Measurements from ENCODE around the gene ENOX1.

The ENOX1 gene

DNA sequence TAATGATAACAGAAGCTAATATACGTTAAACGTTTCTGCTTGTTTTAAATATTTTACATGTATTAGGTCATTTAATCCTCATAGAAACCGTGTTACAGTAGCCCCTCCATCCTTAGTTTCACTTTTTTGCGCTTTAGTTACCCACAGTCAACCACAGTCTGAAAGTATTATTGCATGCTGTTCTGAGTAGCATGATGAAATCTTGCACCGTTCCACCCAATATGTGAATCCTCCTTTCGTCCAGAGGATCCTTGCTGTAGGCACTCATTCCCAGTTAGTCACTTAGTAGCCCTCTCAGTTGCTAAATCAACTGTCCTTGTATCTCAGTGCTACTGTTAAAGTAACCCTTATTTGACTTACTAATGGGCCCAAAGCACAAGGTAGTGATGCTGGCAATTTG lies 257.8 kb downstream of the ENOX1 start:
- DNase-seq, result no peak

DNA sequence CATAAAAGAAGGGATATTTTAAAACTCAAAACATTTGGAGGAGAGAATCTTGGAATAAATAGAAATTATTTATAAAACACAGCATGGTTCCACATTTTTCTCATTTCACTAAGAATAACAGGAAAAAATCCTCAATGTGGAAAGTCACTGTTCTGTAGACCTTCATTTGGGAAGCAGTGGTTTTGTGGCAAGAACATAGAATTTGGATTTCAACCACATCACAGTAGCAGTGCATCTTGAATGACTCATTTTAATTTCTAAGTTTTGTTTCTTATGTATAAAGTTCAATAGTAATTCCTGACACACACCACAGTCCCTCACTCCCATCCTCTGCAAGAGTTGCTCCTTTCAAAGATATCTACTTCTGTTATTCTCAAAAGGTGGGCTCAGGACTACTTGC lies 264.0 kb downstream of the ENOX1 start:
- DNase-seq, result no peak

DNA sequence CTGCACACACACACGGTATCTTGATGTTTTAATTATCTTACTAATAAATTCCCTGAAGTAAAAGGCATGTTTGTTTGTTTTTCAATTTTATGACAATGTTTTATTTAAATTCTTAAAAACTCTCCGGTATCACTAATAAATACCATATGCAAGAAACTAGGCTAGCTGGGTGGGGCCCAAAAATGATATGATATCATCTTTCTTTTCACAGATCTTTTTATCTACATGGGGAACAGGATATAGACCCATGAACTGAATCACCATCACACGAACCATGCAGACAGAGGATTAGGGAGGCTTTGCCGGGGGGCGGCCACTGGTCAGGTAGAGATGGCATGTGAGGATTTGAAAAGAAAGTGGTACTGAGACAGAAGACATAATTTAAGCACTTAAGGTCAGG lies 266.4 kb downstream of the ENOX1 start:
- DNase-seq, result no peak

DNA sequence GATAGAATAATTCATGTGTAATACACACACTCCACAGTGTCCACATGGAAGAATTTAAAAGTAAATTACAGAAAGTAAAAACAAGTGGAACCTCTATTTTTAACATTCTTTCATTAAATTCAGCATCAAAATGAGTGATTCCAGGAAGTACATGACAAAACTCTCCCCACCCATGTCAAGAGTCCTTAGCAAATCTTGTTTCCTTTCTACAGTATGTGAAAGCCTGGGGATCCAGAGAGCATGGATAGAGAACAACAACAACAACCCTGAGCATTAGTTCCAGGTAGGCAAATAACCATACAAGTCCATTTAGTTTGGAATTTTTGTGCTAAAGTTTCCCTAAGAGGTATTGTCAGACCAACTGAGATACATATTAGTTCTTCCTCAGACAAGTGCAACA lies 267.9 kb downstream of the ENOX1 start:
- DNase-seq, result no peak

DNA sequence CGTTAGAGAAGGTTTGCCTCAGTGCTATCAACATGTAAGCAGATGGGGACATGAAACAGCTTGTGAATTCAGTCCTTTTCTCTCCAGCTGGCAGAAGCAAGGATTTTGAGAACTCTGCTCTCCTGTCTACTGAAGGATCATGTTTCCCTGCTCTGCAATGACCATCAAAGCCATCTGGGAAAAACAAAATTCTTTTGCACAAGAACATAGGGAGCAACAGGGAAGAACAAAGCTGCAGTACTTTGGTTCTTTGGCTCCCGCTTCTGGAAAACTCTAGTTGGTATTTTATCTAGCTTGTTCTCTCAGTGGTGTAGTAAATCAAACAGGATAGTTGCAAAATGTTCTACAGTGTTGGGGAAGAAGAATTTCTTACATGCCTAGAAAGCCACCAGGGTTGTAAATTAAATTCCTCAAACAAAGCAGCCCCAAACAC lies 270.4 kb downstream of the ENOX1 start:
- DNase-seq, result no peak

DNA sequence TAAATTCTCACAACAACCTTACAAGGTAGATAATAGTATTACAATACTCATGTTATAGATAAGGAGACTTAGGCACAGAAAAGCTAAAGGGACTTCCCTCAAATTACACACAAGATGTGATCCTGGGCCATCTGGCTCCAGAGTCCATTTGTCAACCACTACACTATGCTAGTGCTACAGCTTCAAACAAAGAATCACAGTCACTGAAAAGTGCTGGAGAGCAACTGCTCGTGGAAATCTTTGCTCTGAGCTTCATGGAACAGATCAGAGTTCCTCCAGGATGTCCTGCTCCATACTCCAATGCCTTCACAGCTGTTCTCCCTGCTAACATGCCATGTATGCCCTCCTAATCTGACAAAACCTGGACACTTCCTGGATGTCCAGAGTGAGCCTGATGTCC lies 271.2 kb downstream of the ENOX1 start:
- DNase-seq, result no peak

DNA sequence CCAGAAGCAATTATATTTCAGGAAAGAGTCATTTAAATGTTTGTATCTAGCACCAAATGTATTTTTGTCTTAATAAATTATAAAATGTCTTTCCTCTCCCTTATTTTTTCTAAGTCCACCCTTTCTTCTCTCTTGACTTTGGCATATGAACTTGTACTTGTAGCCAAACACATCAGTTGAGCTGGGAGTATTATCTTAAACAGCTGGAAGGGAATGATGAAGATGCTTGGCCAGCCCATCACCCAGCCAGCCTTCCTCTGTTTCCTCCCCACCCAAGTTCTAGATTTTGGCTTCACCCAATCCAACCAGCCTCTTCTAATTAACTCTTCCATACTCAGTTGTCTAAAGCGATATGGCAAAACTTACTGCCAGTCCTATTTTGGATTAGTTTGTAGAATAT lies 272.5 kb downstream of the ENOX1 start:
- no peak for DNase-seq

DNA sequence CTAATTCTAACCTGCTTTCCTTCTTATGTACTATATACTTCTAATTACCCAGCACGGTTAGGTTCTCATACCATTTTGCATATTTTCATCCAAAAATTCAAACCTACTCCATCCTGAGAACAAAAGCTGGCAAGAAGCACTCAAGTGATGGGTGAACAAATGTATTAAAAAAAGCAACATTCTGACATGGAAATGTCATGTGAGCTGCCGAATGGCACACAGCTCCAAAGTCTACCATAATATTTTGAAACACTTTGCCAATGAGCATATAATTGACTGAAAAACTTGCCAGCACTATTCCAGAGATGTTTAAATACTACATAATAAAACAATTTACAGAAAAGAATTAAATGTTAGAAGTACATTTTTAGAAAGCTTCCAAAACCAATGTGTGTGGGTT lies 274.6 kb downstream of the ENOX1 start:
- no peak for DNase-seq

DNA sequence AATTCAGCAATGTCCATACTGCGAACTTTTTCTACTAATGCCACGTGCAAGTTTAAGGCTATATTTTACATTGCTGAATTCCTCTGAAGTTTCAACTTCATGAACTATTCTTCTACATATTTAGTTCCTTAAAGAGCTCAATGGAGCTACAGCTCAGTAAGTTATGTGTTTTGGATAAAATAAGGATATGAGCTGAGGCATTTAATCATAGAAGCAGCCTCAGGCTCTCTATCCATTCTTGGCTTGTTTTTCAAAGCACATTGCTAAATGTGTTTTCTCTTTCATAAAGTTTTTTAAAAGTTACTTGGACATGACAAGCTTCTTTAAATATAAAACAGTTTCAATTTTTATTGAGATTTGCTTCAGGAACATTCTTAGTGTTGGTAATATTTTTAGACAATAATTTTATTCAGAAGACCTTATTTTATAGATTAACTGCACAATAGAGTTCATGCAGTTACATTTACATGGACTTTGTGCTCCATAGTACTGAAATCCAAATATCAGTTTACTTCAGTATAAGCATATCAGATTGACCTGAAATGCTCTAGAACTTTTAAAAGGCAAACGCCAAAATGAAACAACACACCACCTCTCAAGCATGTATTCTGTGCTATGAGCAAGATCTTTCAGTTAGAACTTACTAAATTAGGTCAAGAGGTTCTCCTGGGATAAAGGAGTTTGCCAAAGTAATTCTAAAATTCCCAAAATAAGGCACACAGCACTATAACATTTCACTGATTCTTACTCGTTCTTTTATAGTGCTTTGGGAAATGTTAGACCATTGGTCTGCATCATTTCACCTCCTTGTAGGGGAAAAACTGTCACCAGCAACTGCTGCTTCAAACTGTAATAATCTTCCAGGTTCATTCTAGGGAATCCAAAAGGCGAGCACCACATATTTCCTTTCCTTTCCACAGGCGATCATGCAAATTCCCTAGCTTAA lies 275.5 kb downstream of the ENOX1 start:
- no peak for DNase-seq

DNA sequence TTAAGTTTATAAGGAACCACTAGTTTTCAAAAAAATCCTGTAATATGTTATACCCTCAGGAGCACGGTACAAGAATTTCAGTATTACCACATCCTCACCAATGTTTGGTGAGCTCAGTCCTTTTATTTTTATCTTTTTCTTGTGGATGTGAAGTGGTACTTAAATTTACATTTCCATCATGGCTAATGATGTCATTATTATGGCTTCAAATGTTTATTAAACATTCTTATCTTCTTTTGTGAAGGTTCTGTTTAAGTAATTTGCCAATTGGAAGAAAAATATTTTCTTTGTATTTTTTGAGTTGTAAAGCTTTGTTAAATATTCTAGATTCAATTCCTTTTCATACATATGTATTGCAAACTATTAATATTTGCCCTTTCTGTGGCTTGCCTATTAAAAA lies 291.0 kb downstream of the ENOX1 start:
- DNase-seq, result no peak

DNA sequence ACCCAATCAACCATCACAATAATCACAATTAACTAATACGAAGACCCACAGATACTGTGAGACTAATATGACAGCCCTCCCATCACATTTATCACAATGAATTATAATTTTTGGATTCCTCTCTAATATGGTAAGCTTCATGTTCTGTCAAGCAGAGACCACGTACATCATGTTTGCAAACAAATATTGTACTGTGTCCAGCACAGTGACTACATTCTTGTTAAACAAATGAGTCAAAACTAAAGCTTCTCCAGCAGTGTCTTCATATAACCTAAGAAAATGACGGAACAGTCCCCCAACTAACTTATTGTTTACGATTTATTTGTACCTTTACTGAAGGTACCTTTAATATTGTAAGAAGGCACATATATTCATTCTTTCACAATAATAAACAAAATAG lies 292.6 kb downstream of the ENOX1 start:
- no peak for DNase-seq

DNA sequence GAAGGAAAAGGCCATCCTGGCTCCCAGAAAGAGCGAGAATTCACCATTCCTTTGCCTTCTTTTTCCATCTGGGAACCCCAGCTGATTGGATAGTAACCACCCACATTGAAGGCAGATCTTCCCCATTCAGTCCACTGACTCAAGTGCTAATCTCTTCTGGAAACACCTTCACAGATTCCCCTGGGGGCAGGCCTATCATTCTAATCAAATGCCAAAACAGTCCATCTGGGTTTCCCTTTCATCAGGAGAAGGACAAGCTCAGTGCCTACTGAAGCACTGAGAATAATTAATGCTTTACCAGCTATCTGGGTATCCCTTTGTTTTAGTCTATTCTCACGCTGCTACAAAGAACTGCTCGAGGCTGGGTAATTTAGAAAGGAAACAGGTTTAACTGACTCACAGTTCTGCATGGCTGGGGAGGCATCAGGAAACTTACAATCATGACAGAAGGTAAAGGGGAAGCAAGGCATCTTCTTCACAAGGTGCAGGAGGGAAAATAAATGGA lies 293.2 kb downstream of the ENOX1 start:
- no peak for DNase-seq

DNA sequence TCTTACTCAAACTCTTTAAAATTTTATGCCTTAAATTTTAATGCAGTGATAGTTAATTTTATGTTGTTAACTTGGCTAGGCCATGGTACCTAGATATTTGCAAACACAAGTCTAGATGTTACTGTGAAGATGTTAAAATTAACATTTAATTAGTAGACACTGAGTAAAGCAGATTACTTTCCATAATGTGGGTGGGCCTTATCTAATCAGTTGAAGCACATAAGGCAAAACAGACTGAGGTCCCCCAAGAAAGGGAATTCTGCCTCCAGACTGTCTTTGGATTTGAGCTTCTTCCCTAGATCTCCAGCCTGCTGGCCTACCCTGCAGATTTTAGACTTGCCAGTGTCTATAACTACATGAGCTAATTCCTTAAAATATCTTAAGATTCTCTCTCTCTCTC lies 294.0 kb downstream of the ENOX1 start:
- no peak for DNase-seq

DNA sequence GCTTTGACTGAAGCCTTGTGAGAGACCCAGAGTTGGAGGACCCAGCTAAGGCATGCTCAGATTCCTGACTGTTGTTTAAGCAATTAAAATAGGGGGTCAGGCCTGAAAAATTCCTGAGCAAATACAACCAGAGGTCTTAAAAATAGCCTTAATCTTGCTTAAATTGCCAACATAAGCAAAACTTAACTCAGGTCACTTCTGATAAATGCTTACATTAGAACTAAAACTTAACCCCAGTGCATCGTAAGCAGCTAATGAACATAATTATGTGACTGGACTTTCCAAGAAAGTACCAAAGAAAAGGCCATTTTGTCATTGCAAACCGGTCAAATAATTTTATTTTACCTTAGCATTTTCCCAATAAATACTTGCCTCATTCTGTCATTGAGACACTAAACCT lies 294.5 kb downstream of the ENOX1 start:
- no peak for DNase-seq

DNA sequence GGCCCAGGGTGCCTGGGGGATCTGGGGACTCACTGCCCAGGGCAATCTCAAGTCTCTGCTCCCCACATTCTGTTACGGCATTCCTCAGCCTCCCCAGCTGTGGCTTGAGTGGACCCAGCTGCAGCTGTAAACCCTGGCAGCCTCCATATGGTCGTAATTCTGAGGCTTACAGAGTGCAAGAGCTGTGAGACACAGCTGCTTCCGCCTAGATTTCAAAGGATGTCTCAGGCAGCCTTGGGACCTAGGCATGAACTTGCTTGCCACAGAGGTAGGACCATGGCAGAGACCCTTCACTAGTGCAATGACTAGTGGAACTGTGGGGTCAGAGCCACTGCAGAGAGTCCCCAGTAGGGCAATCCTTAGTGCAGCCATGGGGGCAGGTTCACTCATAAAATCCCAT lies 297.5 kb downstream of the ENOX1 start:
- no peak for DNase-seq

DNA sequence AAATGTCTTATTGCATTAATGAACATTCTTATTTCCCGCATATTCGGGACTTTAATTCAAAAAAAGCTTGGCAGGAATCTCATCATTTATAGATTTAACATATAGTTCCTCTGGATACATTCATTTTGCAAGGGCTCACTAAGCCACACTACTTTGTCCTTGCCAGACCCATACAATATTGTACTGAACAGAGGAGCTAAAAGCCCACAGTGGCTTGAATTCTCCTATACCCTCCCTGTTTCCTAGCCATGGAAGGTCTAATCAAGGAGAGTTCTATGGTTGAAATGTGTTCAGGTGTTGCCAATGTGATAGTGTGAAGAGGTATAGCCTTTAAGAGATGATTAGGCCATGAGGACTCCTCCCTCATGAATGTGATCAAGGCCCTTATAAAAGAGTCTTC lies 298.9 kb downstream of the ENOX1 start:
- DNase-seq, result no peak

DNA sequence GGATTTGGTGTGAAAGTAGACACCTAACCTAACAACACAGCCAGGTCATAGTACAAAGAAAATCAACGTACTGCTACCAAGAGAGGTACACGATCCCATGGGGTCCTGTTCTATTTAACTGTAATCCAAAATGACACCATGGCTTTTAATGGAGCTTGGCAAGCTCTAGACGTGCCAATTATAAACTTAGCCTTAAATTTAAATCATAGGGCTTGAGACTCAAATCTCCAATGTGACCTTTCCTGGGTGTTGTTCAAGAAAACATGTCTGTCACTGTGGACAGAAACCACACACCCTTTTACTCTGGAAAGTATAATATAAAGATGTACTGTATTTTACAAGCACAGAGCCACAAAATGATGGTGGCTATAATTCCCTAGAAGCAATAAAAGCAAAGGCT lies 299.3 kb downstream of the ENOX1 start:
- DNase-seq, result no peak

DNA sequence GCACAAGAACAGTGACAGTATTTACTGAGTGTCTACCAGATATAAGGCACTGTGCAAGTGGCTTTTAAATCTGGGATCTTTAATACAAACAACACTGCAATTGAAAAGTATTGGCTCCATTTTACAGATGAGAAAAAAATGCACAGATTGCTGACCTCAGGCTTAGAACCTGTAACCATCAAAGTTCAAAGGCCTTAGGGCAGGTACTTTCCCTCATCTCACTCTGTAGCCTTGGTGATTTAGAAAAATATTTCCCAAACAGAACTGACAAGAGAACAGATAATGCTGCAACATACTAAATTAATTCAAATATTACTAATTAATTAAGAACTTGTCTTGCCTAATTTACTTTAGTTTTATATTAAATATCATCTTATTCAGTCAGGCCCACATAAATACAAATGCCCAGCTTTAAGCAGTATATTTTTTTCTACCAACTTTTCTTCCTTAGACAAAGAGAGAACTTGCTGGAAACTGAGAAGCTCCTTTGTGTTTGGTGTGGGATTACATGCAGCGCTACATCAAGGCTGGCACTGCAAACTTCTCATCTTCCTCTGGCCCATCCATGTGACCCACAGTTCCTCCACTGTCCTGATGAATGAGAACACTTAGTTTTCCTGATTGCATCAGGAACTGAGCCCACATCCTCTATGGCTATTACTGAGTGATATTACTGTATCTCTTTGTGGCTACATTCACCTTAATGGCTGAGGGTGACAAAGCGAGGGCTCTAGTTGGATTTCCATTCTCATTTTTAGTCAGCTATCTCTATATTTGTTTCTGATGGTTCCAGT lies 302.1 kb downstream of the ENOX1 start:
- DNase-seq, result no peak

DNA sequence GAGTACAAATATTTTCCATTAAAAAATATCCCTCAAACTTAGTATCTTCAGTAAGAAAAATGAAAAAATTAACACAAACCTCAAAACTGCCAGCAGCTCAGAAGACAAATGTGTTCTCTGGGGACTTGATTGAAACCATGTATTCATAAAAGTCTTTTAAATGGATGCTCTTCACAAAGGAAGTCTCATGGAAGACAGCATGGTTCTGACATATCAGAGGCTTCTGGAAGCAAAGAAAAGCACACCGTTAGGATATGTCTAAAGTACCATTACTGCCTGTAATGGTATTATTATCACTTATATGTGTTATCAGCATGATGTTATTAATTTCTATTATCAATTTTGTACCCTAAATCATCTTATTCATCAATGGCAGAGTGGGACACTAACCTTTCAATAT lies 302.8 kb downstream of the ENOX1 start:
- DNase-seq, result no peak

DNA sequence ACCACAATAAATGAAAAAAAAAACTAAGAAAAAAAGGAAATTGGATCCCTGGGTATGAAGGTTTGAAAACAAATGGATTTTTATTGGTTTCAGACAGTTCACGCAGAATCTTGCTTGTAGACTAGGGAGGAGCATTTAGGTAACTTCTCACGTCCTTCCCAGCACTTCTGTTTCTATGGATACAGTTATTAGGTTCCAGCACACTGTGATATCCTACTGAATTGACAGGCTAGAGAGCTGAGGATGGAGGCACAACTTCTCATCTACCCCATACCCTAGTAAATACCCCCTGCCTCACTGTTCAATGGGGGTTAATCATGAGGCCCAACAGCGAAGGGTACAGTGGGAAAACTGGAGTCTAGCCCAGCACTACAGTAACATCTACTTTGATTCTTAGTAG lies 304.1 kb downstream of the ENOX1 start:
- no peak for DNase-seq

DNA sequence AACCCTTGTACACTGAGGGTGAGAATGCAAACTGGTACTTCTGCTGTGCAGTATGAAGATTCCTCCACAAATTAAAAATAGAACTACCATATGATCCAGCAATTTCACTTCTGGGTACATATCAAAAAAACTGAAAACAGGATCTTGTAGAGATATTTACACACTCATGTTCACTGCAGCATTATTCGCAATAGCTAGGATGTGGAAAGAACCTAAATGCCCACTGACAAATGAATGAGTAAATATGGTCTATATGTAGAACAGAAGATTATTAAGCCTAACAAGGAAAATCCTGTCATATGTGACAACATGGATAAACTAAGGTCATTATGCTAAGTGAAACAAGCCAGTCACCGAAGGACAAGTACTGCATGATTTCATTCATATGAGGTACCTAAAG lies 304.7 kb downstream of the ENOX1 start:
- DNase-seq, result no peak

DNA sequence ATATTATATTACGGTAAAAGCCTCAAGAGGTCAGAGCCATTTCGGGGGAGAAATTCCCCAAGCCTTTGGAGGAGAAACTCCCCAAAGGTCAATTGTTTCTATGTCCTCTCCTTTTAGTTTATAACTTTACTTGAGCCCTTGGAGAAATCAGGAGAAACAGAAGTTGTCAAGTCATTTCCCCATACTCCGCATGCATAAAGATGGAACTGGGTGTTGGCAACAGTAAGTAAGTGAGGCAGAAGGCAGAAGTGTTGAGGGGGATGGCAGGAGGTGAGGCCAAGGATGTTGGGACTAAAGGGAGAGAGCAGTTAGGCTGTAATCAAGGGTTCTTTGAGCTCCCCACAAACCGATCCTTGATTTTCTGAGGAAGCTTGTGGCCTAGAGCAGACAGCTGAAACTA lies 307.9 kb downstream of the ENOX1 start:
- no peak for DNase-seq

DNA sequence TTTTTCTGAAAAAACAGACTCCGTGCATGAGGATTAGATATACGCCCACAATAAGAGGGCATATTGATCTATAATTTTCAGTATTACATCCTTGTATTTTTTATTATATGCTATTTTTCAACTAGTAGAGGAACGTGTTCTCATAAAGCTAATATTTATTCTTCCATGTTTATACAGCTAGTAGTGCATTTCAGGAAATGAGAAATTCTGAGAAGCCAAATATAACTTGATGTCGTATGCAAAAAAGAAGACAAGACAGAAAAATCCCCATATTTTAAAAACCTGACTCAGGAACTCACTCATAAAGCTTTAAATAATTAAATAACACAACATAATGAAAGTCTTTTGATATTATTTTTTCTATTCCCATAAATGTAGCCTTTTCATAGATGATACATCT lies 308.6 kb downstream of the ENOX1 start:
- no peak for DNase-seq

DNA sequence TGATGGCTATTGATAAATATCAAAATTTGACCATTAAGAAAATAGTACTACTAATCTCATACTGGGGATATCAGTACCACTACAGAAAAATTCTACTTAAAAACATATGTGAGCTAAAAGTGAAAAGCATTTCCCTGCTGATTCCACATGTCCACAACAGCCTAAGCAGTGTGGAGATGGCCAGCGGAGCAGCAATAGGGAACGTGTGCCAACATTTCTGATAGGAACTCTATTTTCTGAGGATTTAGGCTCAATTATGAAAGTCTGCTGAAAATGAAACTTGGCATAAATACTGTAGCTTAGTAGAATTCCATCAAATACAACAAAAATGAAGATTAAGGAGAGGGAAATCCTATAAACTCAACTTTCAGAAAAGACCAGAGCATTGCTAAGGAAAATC lies 311.6 kb downstream of the ENOX1 start:
- no peak for DNase-seq
